Measurements from ENCODE around the gene EOGT.

The EOGT gene

GRCh38 chr3:69032737-69033136, 19.3 kb upstream of the EOGT start:
- Histone ChIP-seq H3K27me3 (replicated peaks; ENCODE audit: control insufficient read depth, insufficient read depth, low read length, poor library complexity, severe bottlenecking) (no peaks in the 10 kb centered on the region), H3K27ac (ENCODE audit: insufficient read depth, low read length, poor library complexity, severe bottlenecking) (no peak overlapping the region), H3K4me3 (ENCODE audit: insufficient read depth, low read depth, low read length, poor library complexity, severe bottlenecking) (no peak overlapping the region), H3K36me3 (ENCODE audit: control insufficient read depth, insufficient read depth, low read length) (peaks cover 77% of the 10 kb centered on the region), H3K9me3 (ENCODE audit: control insufficient read depth, low read length) (no peaks in the 10 kb centered on the region), H3K4me1 (ENCODE audit: control insufficient read depth, insufficient read depth, low read length, poor library complexity, severe bottlenecking) (no peaks in the 10 kb centered on the region)
- DNase-seq = no peak

- H3K27ac ChIP-seq (ENCODE audit: insufficient read depth, low read length, poor library complexity, severe bottlenecking) = no peak overlapping the region
- H3K4me1 ChIP-seq (ENCODE audit: control insufficient read depth, insufficient read depth, low read length, poor library complexity, severe bottlenecking) = no peaks in the 10 kb centered on the region
- H3K27me3 ChIP-seq (replicated peaks; ENCODE audit: control insufficient read depth, insufficient read depth, low read length, poor library complexity, severe bottlenecking) = no peaks in the 10 kb centered on the region
- DNase-seq = no peak
- H3K4me3 ChIP-seq (ENCODE audit: insufficient read depth, low read depth, low read length, poor library complexity, severe bottlenecking) = no peak overlapping the region
- no peaks in the 10 kb centered on the region for H3K9me3 ChIP-seq (ENCODE audit: control insufficient read depth, low read length)
- peaks cover 82% of the 10 kb centered on the region for H3K36me3 ChIP-seq (ENCODE audit: control insufficient read depth, insufficient read depth, low read length)
Observed at GRCh38 chr3:69032142-69032541, 18.7 kb upstream of the EOGT start.

GRCh38 chr3:69031635-69032034, 18.2 kb upstream of the EOGT start:
- peaks cover 83% of the 10 kb centered on the region for H3K36me3 ChIP-seq (ENCODE audit: control insufficient read depth, insufficient read depth, low read length)
- H3K27ac ChIP-seq (ENCODE audit: insufficient read depth, low read length, poor library complexity, severe bottlenecking) = no peak overlapping the region
- H3K4me3 ChIP-seq (ENCODE audit: insufficient read depth, low read depth, low read length, poor library complexity, severe bottlenecking) = no peak overlapping the region

GRCh38 chr3:69020857-69021256, 7.4 kb upstream of the EOGT start:
- Histone ChIP-seq H3K27ac (ENCODE audit: insufficient read depth, low read length, poor library complexity, severe bottlenecking) (no peak overlapping the region), H3K4me1 (ENCODE audit: control insufficient read depth, insufficient read depth, low read length, poor library complexity, severe bottlenecking) (no peaks in the 10 kb centered on the region), H3K27me3 (replicated peaks; ENCODE audit: control insufficient read depth, insufficient read depth, low read length, poor library complexity, severe bottlenecking) (no peaks in the 10 kb centered on the region), H3K9me3 (ENCODE audit: control insufficient read depth, low read length) (no peaks in the 10 kb centered on the region), H3K36me3 (ENCODE audit: control insufficient read depth, insufficient read depth, low read length) (peaks cover 25% of the 10 kb centered on the region), H3K4me3 (ENCODE audit: insufficient read depth, low read depth, low read length, poor library complexity, severe bottlenecking) (no peak overlapping the region)
- no peak for DNase-seq

More at GRCh38 chr3:69031635-69032034, 18.2 kb upstream of the EOGT start:
- no peaks in the 10 kb centered on the region for H3K9me3 ChIP-seq (ENCODE audit: control insufficient read depth, low read length)
- H3K27me3 ChIP-seq (replicated peaks; ENCODE audit: control insufficient read depth, insufficient read depth, low read length, poor library complexity, severe bottlenecking) = no peaks in the 10 kb centered on the region
- no peaks in the 10 kb centered on the region for H3K4me1 ChIP-seq (ENCODE audit: control insufficient read depth, insufficient read depth, low read length, poor library complexity, severe bottlenecking)
- no peak for DNase-seq

GRCh38 chr3:69020424-69020823, 6.9 kb upstream of the EOGT start:
- DNase-seq = no peak
- Histone ChIP-seq H3K27me3 (replicated peaks; ENCODE audit: control insufficient read depth, insufficient read depth, low read length, poor library complexity, severe bottlenecking) (no peaks in the 10 kb centered on the region), H3K27ac (ENCODE audit: insufficient read depth, low read length, poor library complexity, severe bottlenecking) (no peak overlapping the region), H3K36me3 (ENCODE audit: control insufficient read depth, insufficient read depth, low read length) (peaks cover 21% of the 10 kb centered on the region), H3K4me3 (ENCODE audit: insufficient read depth, low read depth, low read length, poor library complexity, severe bottlenecking) (no peak overlapping the region), H3K9me3 (ENCODE audit: control insufficient read depth, low read length) (no peaks in the 10 kb centered on the region), H3K4me1 (ENCODE audit: control insufficient read depth, insufficient read depth, low read length, poor library complexity, severe bottlenecking) (no peaks in the 10 kb centered on the region)

- H3K36me3 ChIP-seq (ENCODE audit: control insufficient read depth, insufficient read depth, low read length) = no peaks in the 10 kb centered on the region
- no peak overlapping the region for H3K27ac ChIP-seq (ENCODE audit: insufficient read depth, low read length, poor library complexity, severe bottlenecking)
- H3K4me1 ChIP-seq (ENCODE audit: control insufficient read depth, insufficient read depth, low read length, poor library complexity, severe bottlenecking) = peaks cover 8% of the 10 kb centered on the region
- no peak for DNase-seq
- H3K4me3 ChIP-seq (ENCODE audit: insufficient read depth, low read depth, low read length, poor library complexity, severe bottlenecking) = no peak overlapping the region
- no peaks in the 10 kb centered on the region for H3K9me3 ChIP-seq (ENCODE audit: control insufficient read depth, low read length)
- H3K27me3 ChIP-seq (replicated peaks; ENCODE audit: control insufficient read depth, insufficient read depth, low read length, poor library complexity, severe bottlenecking) = no peaks in the 10 kb centered on the region
Observed at GRCh38 chr3:69016901-69017300, 3.4 kb upstream of the EOGT start.

GRCh38 chr3:69016102-69016501, 2.6 kb upstream of the EOGT start:
- DNase-seq = no peak
- H3K27ac ChIP-seq (ENCODE audit: insufficient read depth, low read length, poor library complexity, severe bottlenecking) = no peak overlapping the region
- no peaks in the 10 kb centered on the region for H3K9me3 ChIP-seq (ENCODE audit: control insufficient read depth, low read length)
- peaks cover 8% of the 10 kb centered on the region for H3K4me1 ChIP-seq (ENCODE audit: control insufficient read depth, insufficient read depth, low read length, poor library complexity, severe bottlenecking)
- no peaks in the 10 kb centered on the region for H3K36me3 ChIP-seq (ENCODE audit: control insufficient read depth, insufficient read depth, low read length)
- no peak overlapping the region for H3K4me3 ChIP-seq (ENCODE audit: insufficient read depth, low read depth, low read length, poor library complexity, severe bottlenecking)
- no peaks in the 10 kb centered on the region for H3K27me3 ChIP-seq (replicated peaks; ENCODE audit: control insufficient read depth, insufficient read depth, low read length, poor library complexity, severe bottlenecking)

- Histone ChIP-seq H3K27ac (ENCODE audit: insufficient read depth, low read length, poor library complexity, severe bottlenecking) (peak overlapping the region; percentile 61), H3K36me3 (ENCODE audit: control insufficient read depth, insufficient read depth, low read length) (peaks cover 1% of the 10 kb centered on the region), H3K27me3 (replicated peaks; ENCODE audit: control insufficient read depth, insufficient read depth, low read length, poor library complexity, severe bottlenecking) (no peaks in the 10 kb centered on the region), H3K4me1 (ENCODE audit: control insufficient read depth, insufficient read depth, low read length, poor library complexity, severe bottlenecking) (peaks cover 8% of the 10 kb centered on the region), H3K9me3 (ENCODE audit: control insufficient read depth, low read length) (no peaks in the 10 kb centered on the region), H3K4me3 (ENCODE audit: insufficient read depth, low read depth, low read length, poor library complexity, severe bottlenecking) (peak overlapping the region; percentile 88)
- no peak for DNase-seq
Observed at GRCh38 chr3:69014022-69014580, 617 bp upstream of the EOGT start.

GRCh38 chr3:69012800-69013252, 658 bp downstream of the EOGT start:
- peaks cover 8% of the 10 kb centered on the region for H3K4me1 ChIP-seq (ENCODE audit: control insufficient read depth, insufficient read depth, low read length, poor library complexity, severe bottlenecking)
- peak overlapping the region; percentile 61 for H3K27ac ChIP-seq (ENCODE audit: insufficient read depth, low read length, poor library complexity, severe bottlenecking)
- H3K4me3 ChIP-seq (ENCODE audit: insufficient read depth, low read depth, low read length, poor library complexity, severe bottlenecking) = peak overlapping the region; percentile 88
- peaks cover 6% of the 10 kb centered on the region for H3K36me3 ChIP-seq (ENCODE audit: control insufficient read depth, insufficient read depth, low read length)
- no peaks in the 10 kb centered on the region for H3K9me3 ChIP-seq (ENCODE audit: control insufficient read depth, low read length)
- no peaks in the 10 kb centered on the region for H3K27me3 ChIP-seq (replicated peaks; ENCODE audit: control insufficient read depth, insufficient read depth, low read length, poor library complexity, severe bottlenecking)
- no peak for DNase-seq

- DNase-seq = no peak
- Histone ChIP-seq H3K4me3 (ENCODE audit: insufficient read depth, low read depth, low read length, poor library complexity, severe bottlenecking) (peak overlapping the region; percentile 88), H3K27me3 (replicated peaks; ENCODE audit: control insufficient read depth, insufficient read depth, low read length, poor library complexity, severe bottlenecking) (no peaks in the 10 kb centered on the region), H3K36me3 (ENCODE audit: control insufficient read depth, insufficient read depth, low read length) (peaks cover 6% of the 10 kb centered on the region), H3K27ac (ENCODE audit: insufficient read depth, low read length, poor library complexity, severe bottlenecking) (peak overlapping the region; percentile 61), H3K4me1 (ENCODE audit: control insufficient read depth, insufficient read depth, low read length, poor library complexity, severe bottlenecking) (peaks cover 8% of the 10 kb centered on the region), H3K9me3 (ENCODE audit: control insufficient read depth, low read length) (no peaks in the 10 kb centered on the region)
Observed at GRCh38 chr3:69012100-69012799, 1.2 kb downstream of the EOGT start.
